ENCODE results near the gene MATN3. TPM values are rescaled to one million over a fixed set of nuclear protein-coding genes. Genes with fewer than 3 reads are reported as not detected.
A peak's percentile ranks its signal among the peaks of the same experiment; 100 is the strongest.

Gene MATN3
- total and polyA plus RNA-seq, 9 of the 15 experiments (the other 6 are each of a cell fraction or from before 2014, with no cell fraction given): not detected

- no peak for TF ChIP-seq SIX5 (IDR thresholded peaks at IDR 0.05; ENCODE audit: borderline replicate concordance in 1 of 2, insufficient read depth in 1 of 2, low read depth in 1 of 2, low read length in 2 of 2)
- TF ChIP-seq MGA (IDR thresholded peaks at IDR 0.05): peak; percentile 78
- no peak for TF ChIP-seq SRSF9 (IDR thresholded peaks at IDR 0.05; ENCODE audit: borderline replicate concordance, low read depth, low read length)
- TF ChIP-seq HMG20A (CRISPR knock-in tag; conservative IDR thresholded peaks at IDR 0.05): no peak
- TF ChIP-seq POLR2AphosphoS2 (IDR thresholded peaks at IDR 0.05; ENCODE audit: low read length): no peak
- peak; percentile 74; the same call in 1 of the 2 replicates for TF ChIP-seq MXI1 (IDR thresholded peaks at IDR 0.05; ENCODE audit: low read depth, low read length)
- TF ChIP-seq SETDB1 (IDR thresholded peaks at IDR 0.05; ENCODE audit: low read length): no peak
- peak; percentile 28; the same call in 1 of the 2 replicates for TF ChIP-seq NFIC (IDR thresholded peaks at IDR 0.05)
- TF ChIP-seq DEAF1 (CRISPR knock-in tag; IDR thresholded peaks at IDR 0.05): no peak
- TF ChIP-seq BRD9 (IDR thresholded peaks at IDR 0.05; ENCODE audit: low read depth, partially characterized antibody): no peak
- TF ChIP-seq HES1 (IDR thresholded peaks at IDR 0.05; ENCODE audit: low read depth): no peak
- TF ChIP-seq CBX1 (IDR thresholded peaks at IDR 0.05; ENCODE audit: low read depth): 0 out of 2 replicates have a peak, but pooled peaks have one; percentile 47
- TF ChIP-seq DIDO1 (tag; IDR thresholded peaks at IDR 0.05; ENCODE audit: low read depth): no peak
- TF ChIP-seq ZNF184 (CRISPR knock-in tag; IDR thresholded peaks at IDR 0.05): no peak
These were observed 22.6 kb downstream of the MATN3 start, which contains the start of gene WDR35 (continued) for GRCh38 chr2:19989667-19990415.

Measured in K562 (cell line).